ENCODE data around the gene ISYNA1.

Gene ISYNA1

DNA sequence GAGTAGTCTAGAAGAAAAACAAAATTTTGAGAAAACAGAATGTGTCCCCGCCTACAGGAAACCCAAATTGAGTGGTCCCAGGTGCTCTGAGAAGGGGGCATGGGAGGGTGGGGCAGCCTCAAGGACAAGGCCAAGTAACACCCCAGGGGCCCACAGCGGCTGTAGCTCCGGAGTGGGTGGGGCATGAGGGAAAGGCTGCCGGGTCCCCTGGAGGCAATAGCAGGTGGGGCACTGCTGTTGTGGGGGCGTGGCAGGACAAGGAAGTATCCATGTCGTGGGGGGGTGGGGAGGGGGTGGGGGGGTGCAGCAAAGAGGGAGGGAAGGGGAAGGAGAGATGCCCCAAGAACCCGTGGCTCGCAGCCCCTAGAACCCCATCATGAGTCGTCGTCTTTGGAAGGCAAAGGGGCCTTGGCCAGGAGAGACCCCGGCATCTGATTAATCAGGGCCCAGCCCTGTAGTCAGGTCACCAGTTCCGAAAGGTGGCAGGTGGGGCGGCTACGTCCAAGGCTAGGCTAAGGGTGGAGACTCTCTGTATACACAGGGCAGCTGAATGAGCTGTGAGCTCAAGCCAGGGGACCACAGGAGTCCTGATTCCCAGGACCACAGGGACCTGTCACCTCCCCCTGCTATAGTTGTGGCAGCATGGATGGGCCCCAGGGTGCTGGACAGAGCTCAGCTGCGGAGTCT is 7.5 kb upstream of the ISYNA1 start:
- in situ Hi-C loops (cut with MboI; ENCODE audit: low sequenced_read_pairs), result no loop called here

- in situ Hi-C loops (cut with MboI; ENCODE audit: low sequenced_read_pairs), result no loop called here
These were observed 6.6 kb upstream of the ISYNA1 start for GRCh38 chr19:18444513-18444912.

DNA sequence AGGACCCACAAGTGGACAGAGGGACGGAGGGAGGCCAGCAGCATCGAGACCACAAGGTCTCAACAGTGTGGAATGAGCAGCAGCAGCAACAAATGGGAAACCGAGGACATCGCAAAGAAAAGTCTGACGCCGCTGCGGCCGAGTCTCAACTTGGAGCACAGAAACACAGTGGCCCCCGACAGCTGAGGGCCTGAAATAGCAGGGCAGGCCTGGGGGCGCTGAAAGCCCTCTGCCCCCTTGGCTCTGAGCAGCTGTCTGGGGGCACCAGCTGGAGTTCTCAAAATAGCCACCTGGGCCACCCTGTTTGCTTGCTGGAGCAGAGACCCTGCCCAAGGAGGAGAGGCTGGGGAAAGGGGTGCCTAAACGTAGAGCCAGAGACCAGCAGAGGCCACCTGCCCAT is 5.9 kb upstream of the ISYNA1 start:
- in situ Hi-C loops (cut with MboI; ENCODE audit: low sequenced_read_pairs), result no loop called here

GRCh38 chr19:18443406-18443805 is 5.5 kb upstream of the ISYNA1 start:
- in situ Hi-C loops (cut with MboI; ENCODE audit: low sequenced_read_pairs), result no loop called here

DNA sequence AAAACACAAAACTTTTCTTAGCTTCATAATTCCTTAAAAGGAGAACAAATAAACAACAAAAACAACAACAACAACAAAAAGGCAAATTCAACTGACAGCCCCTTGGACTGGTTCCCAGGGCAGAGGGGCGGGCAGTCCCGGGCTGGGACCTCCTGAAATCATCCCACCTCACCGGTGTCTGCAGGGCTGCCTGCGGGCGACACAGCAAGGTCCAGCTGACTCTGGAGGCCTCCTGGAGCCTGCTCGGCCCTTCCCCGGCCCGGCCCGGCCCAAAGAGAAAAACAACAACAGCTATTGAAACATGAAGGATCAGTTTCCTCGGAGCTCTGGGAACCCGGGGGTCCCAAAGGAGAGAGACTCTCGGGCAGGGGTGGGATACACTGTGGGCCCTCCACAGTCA is 5.0 kb upstream of the ISYNA1 start:
- in situ Hi-C loops (cut with MboI; ENCODE audit: low sequenced_read_pairs), result no loop called here

GRCh38 chr19:18441804-18442788 is 4.2 kb upstream of the ISYNA1 start:
- in situ Hi-C loops (cut with MboI; ENCODE audit: low sequenced_read_pairs), result no loop called here

- in situ Hi-C loops (cut with MboI; ENCODE audit: low sequenced_read_pairs), result no loop called here
These were observed 3.2 kb upstream of the ISYNA1 start for GRCh38 chr19:18440936-18441803.

DNA sequence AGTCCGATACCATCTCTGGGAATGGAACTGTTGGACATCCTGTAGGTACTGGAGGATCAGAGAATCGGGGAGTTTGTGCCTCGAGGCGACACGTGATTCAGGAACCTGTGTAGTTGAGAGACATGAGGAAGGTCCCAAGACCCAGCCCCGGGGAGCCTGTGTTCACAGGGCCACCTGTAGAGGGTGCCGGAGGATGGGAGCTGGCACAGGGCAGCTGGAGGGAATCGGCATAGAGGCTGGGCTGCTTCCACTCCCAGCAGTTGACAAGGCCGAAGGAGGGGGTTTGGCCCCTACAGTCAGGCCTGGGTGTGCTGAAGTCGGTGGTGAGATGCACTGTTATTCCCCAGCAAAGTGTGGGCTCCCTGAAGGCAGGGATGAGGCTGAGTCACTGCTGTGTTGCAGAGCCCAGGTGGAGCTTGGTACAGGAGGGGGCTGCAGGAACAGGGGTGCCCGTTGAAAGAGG is 2.5 kb upstream of the ISYNA1 start:
- in situ Hi-C loops (cut with MboI; ENCODE audit: low sequenced_read_pairs), result no loop called here

DNA sequence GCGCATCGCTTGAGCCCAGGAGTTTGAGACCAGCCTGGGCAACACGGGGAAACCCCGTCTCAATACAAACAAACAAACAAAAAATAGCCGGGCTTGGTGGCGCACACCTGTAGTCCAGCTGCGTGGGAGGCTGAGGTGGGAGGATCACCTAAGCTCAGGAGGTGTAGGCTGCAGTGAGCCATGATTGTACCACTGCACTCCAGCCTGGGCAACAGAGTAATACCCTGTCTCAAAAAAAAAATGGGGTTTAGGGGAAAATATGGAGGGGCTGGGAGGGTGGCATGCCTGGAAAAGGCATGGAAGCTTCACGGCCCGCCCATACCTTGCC is 1.9 kb upstream of the ISYNA1 start:
- in situ Hi-C loops (cut with MboI; ENCODE audit: low sequenced_read_pairs), result no loop called here

GRCh38 chr19:18439025-18439909 is 1.3 kb upstream of the ISYNA1 start:
- in situ Hi-C loops (cut with MboI; ENCODE audit: low sequenced_read_pairs), result no loop called here

DNA sequence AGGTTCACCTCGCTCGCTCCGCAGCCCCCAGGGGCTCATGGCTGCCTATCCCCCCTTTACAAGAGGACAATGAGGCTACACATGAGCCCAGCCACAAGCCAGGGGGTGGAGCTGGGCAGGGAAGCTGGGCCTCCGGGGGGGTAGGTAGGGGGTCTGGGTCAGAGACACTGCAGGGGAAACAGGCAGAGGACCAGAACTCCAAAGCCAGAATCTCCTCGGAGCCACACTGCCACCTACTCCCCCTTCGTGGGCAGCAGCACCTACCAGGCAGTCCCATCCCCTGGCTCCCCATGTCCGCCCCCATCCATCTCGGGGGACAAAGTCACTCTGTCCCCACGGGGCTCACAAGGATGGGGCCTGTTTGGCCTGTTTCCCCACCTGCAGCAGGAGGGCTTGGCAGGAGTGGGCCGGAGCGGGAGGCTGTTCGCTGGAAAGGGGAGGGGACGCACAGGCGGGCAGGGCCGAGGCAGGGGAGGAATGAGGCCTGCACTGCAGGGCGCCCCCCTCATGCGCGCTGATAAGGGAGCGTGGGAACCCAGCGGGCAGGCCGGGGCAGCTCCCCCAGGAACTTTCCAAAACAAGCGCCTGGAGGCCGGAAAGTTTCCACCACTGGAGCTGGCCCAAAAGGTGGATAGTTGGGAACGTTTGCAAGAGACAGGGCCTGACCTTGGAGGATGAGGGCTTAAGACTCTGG is 545 bp upstream of the ISYNA1 start:
- in situ Hi-C loops (cut with MboI; ENCODE audit: low sequenced_read_pairs), result no loop called here

GRCh38 chr19:18436671-18437490 is 1.1 kb downstream of the ISYNA1 start:
- in situ Hi-C loops (cut with MboI; ENCODE audit: low sequenced_read_pairs), result no loop called here

- in situ Hi-C loops (cut with MboI; ENCODE audit: low sequenced_read_pairs), result no loop called here
These were observed 1.9 kb downstream of the ISYNA1 start for GRCh38 chr19:18435842-18436670.

- in situ Hi-C loops (cut with MboI; ENCODE audit: low sequenced_read_pairs), result no loop called here
These were observed 2.6 kb downstream of the ISYNA1 start for GRCh38 chr19:18435178-18435841.

GRCh38 chr19:18434411-18435175 is 3.3 kb downstream of the ISYNA1 start:
- in situ Hi-C loops (cut with MboI; ENCODE audit: low sequenced_read_pairs), result no loop called here

GRCh38 chr19:18433735-18434398 is 4.1 kb downstream of the ISYNA1 start:
- in situ Hi-C loops (cut with MboI; ENCODE audit: low sequenced_read_pairs), result no loop called here
